ENCODE measurements around the gene HAUS7.
"Not testable (repeated sequence)": the region's sequence is repeated elsewhere in the genome, so short reads cannot be mapped to it uniquely, and the experiment has no call there.

The HAUS7 gene

DNA sequence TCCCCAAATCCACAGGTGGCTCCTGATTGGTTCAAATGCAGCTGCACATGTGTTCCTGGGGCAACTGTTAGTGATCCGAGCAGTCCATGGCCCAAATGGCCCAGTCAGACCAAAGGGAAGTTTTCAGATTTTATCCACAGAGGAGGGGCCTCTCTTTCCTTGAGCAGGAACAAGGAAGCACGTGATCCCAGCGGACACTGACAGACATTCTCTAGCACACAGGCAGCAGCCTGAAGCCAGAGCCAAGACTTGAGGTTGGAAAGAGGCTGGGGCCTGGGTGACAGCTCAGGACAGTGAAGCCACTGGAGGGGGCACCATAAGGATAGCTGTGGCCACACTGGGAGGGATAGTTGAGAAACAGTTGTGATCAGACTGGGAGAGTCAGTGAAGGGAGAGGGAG is 62.6 kb downstream of the HAUS7 start:
- in situ Hi-C loops (cut with MboI; ENCODE audit: low sequenced_read_pairs) = no loop called here
- no peak overlapping the region for H3K4me3 ChIP-seq
- H3K36me3 ChIP-seq (replicated peaks) = no peaks in the 10 kb centered on the region
- no peaks in the 10 kb centered on the region for H3K9me3 ChIP-seq
- DNase-seq (ENCODE audit: low spot score in 2 of 2) = no peak
- H3K27me3 ChIP-seq (ENCODE audit: low read depth) = peaks cover 21% of the 10 kb centered on the region
- no peaks in the 10 kb centered on the region for H3K4me1 ChIP-seq

DNA sequence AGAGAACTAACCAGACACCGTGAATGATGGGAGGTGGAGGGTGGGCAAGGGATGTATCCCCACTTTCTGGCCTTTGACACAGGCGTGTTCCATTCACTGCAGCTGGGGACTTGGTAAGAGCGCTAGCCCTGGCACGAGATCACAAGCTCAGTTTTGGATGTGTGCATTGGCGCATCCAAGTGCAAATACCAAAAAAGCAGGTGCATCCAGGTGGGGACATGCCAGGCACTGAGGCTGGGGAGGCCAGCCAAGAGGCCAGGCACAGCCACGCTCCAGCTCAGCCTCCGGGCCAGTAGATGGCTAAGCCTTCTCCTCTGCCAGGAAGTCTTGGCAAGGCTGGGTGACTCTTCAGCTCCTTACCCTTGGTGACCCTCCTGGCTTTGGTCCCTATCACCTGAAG is 63.5 kb downstream of the HAUS7 start:
- Histone ChIP-seq H3K9me3 (no peaks in the 10 kb centered on the region), H3K36me3 (replicated peaks) (no peaks in the 10 kb centered on the region), H3K4me1 (no peaks in the 10 kb centered on the region), H3K4me3 (no peak overlapping the region), H3K27me3 (ENCODE audit: low read depth) (peaks cover 17% of the 10 kb centered on the region)
- in situ Hi-C loops (cut with MboI; ENCODE audit: low sequenced_read_pairs) = no loop called here
- no peak for DNase-seq (ENCODE audit: low spot score in 2 of 2)

DNA sequence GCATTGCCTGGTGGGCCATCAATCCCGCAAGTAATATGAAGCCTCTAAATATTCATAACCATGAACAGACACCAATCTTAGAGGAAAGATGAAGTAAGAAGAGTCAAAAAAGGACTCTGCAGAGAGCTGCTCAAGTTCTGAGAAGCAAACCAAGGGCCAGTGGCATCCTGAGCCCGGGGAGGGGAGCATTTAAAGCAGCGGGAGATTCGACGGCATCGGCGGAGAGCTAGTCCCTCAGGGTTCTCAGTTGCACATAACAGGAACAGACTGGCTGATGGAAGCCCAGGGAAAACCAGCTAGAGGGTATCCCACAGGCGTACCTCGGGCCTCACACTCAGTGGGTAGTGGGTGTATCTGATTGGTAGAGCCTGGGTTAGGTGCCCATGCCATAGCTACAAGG is 64.4 kb downstream of the HAUS7 start:
- peaks cover 13% of the 10 kb centered on the region for H3K27me3 ChIP-seq (ENCODE audit: low read depth)
- H3K36me3 ChIP-seq (replicated peaks) = no peaks in the 10 kb centered on the region
- DNase-seq (ENCODE audit: low spot score in 2 of 2) = no peak
- H3K9me3 ChIP-seq = no peaks in the 10 kb centered on the region
- no peaks in the 10 kb centered on the region for H3K4me1 ChIP-seq
- H3K4me3 ChIP-seq = no peak overlapping the region
- in situ Hi-C loops (cut with MboI; ENCODE audit: low sequenced_read_pairs) = no loop called here

DNA sequence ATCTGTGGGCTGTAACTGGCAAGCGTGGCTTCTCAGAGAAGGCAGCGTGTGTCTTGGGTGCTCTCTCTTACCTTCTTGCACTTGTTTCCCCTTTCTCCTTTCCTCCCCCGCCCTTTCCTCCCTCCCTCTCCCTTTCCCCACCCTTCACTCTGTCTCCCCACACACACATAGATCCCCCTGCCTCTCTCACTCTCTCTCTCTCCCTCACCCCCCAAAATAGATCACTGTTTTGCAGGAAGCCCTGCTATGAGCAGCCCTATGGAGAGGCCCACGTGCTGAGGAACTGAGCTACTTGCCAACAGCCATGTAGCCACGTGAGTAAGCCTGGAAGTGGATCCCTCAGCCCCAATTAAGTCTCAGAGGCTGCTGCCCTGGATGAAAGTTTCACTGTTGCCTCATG is 65.0 kb downstream of the HAUS7 start:
- Histone ChIP-seq H3K27me3 (ENCODE audit: low read depth) (peaks cover 10% of the 10 kb centered on the region), H3K9me3 (no peaks in the 10 kb centered on the region), H3K36me3 (replicated peaks) (no peaks in the 10 kb centered on the region), H3K4me1 (no peaks in the 10 kb centered on the region), H3K4me3 (no peak overlapping the region)
- in situ Hi-C loops (cut with MboI; ENCODE audit: low sequenced_read_pairs) = no loop called here
- DNase-seq (ENCODE audit: low spot score in 2 of 2) = no peak

DNA sequence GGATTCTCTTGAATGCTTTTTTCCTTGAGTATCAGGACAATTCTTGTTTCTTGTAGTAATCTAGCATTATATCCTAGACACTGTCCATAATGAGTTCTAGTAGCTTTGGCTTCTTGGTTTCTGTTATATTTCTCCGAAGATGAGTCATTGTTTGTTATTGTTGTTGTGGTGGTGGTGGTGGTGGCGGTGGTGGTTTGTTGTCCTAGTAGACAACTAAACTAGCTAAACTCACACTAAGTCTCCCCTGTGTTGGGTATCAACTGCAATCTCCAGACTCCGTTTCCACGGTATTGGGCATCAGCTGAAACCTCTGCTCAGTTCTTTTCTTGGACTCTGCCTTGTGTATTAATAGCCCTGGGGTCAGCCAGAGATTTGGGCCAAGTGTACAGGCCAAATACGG is 66.0 kb downstream of the HAUS7 start:
- H3K4me3 ChIP-seq; DNase-seq (ENCODE audit: low spot score in 2 of 2); H3K4me1 ChIP-seq; H3K36me3 ChIP-seq (replicated peaks); in situ Hi-C loops (cut with MboI; ENCODE audit: low sequenced_read_pairs); H3K9me3 ChIP-seq: not testable (repeated sequence)
- H3K27me3 ChIP-seq (ENCODE audit: low read depth) = peaks cover 14% of the 10 kb centered on the region

DNA sequence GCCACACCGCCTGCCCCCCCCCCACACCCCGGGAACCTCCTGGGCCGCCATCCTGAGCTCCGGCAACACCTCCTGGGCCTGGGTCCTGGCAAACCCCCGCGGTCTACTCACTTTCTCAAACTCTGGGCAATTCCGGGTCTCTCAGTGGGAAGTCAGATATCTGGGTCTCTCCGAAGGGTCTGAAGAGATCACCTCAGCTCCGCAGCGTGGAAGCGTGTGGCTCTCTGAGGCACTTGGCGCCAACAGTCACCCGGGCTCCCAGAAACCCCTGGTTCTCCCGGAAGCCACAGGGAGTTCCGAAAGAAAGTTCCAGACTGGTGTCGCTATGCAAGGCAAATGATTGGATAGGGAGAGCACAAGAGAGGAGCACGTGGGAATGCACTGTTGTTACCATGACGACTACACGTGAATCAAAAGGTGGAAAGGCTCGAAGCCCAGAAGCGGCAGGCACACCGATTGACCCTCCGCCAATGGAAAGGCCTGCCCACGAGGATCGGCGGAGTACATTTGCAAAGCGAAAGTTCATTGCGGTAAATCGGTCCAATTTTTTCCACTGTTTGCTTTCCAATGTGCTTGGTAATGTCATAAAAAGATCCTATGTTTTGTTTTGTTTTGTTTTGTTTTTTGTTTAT is 69.1 kb downstream of the HAUS7 start, which contains the start of gene PNMA6E:
Gene PNMA6E (minus strand): TSS at position 218 of the 632 bp plus-strand sequence. CDS start 2,501 bp downstream, outside the sequence.
- in situ Hi-C loops (cut with MboI; ENCODE audit: low sequenced_read_pairs) = no loop called here
- H3K9me3 ChIP-seq = no peaks in the 10 kb centered on the region
- no peak for DNase-seq (ENCODE audit: low spot score in 2 of 2)

DNA sequence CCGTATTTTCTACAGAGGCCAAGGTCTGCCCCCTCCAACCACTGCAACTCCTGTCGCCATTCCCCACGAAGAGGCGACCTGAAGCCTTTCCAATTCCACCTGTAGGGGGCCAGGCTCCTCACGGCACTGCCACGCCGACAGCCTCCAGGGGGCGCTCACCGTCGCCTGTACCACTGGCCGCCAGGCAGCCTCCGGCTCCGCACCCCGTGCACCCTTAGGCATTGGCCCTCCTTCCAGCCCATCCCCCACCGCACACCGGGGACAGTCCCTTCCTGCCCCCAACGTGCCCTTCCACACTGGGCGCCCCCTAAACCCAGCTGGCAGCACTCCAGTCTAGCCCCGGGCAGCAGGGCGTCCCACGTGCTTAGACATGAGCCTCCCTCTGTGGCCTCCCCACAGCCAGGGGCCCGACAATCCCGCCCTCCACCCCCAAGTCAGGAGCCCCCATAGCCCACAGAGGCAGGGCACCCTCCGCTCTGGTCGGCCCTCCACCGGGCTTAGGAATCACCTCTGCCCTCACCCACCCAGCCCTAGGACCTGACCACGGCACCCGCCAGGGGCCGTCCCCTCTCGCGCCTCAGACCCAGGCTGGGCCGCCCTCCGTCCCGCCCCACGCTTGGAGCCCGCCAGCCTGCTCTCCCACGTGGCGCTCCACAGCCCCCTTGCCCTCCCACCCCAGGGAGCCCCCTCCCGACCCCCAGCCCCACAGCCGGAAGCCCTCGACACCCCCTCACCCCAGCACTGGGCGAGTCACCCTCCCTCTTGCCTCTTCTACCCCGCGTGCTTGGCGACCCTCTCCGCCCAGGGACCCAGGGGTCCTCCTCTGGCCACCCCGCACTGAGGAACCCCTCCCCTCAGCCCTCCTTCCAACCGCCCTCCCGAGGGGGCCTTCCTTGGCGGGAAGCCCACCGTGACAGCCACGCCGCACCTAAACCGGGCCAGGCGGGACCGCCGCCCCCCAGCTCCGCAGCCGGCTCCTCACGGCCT is 69.9 kb downstream of the HAUS7 start:
- H3K4me3 ChIP-seq = no peak overlapping the region
- peak; percentile 43 to 88 for DNase-seq (ENCODE audit: low spot score in 2 of 2)
- H3K4me1 ChIP-seq = no peaks in the 10 kb centered on the region
- H3K36me3 ChIP-seq (replicated peaks) = no peaks in the 10 kb centered on the region
- H3K27me3 ChIP-seq (ENCODE audit: low read depth) = peaks cover 11% of the 10 kb centered on the region
- no peaks in the 10 kb centered on the region for H3K9me3 ChIP-seq
- in situ Hi-C loops (cut with MboI; ENCODE audit: low sequenced_read_pairs) = no loop called here

More for the DNA sequence above, 69.1 kb downstream of the HAUS7 start, which contains the start of gene PNMA6E:
- Histone ChIP-seq H3K36me3 (replicated peaks) (no peaks in the 10 kb centered on the region), H3K4me3 (no peak within 1 kb of the TSS), H3K27me3 (ENCODE audit: low read depth) (peaks cover 11% of the 10 kb centered on the region), H3K4me1 (no peaks in the 10 kb centered on the region)

DNA sequence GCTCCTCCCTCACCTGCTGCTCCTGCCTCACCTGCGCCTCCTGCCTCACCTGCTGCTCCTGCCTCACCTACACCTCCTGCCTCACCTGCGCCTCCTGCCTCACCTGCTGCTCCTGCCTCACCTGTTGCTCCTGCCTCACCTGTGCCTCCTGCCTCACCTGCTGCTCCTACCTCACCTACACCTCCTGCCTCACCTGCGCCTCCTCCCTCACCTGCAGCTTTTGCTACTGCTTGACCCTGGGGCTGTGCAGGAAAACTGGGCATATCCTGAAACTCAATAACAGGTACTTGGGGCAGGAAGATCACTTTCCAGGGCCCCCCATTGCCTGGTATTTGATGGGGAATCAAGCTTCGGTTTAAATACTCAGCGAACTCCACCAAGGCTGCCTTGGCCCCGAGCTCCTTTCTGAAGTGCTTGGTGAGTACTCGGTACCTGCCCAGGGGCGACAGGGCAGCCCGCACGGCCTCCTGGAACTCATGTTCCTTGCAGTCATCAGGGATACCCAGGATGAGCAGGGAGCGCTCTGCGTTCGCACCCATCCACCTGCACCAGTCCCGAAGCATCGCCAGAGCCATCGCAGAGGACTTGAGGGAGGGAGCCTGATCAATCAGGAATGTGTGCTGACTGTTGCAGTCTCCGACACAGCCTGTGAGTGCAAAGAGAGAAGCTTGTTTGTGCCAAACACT is 72.0 kb downstream of the HAUS7 start:
- no peaks in the 10 kb centered on the region for H3K36me3 ChIP-seq (replicated peaks)
- no peaks in the 10 kb centered on the region for H3K4me1 ChIP-seq
- no peak for DNase-seq (ENCODE audit: low spot score in 2 of 2)
- H3K9me3 ChIP-seq = no peaks in the 10 kb centered on the region
- in situ Hi-C loops (cut with MboI; ENCODE audit: low sequenced_read_pairs) = no loop called here
- H3K27me3 ChIP-seq (ENCODE audit: low read depth) = peaks cover 4% of the 10 kb centered on the region
- no peak overlapping the region for H3K4me3 ChIP-seq

Data from HAP-1 (cell line).